WI38 (cell line): ENCODE data around the gene CAMSAP1.

Experiments
- H3K4me3 ChIP-seq: 2 replicates; pipeline ENCODE4 v1.5.1; 2011; ENCODE audit warnings: low read depth, mild to moderate bottlenecking, control low read depth, low read length
- CTCF ChIP-seq: IDR thresholded peaks from 2 replicates; pipeline ENCODE4 v1.5.1; 2012; ENCODE audit warnings: low read depth, mild to moderate bottlenecking, control low read depth, low read length

Gene CAMSAP1

GRCh38 chr9:135886147-135886981, 21.0 kb downstream of the CAMSAP1 start:
- H3K4me3 ChIP-seq = no peak overlapping the region
- TF ChIP-seq CTCF = no peak

GRCh38 chr9:135885100-135885853, 22.1 kb downstream of the CAMSAP1 start:
- no peak overlapping the region for H3K4me3 ChIP-seq
- TF ChIP-seq CTCF = no peak

GRCh38 chr9:135884328-135885035, 22.9 kb downstream of the CAMSAP1 start:
- TF ChIP-seq CTCF = no peak
- no peak overlapping the region for H3K4me3 ChIP-seq

- no peak overlapping the region for H3K4me3 ChIP-seq
- no peak for TF ChIP-seq CTCF
Observed at GRCh38 chr9:135883410-135884089, 23.8 kb downstream of the CAMSAP1 start.

GRCh38 chr9:135882011-135882410, 25.3 kb downstream of the CAMSAP1 start:
- no peak for TF ChIP-seq CTCF
- H3K4me3 ChIP-seq = no peak overlapping the region

GRCh38 chr9:135880438-135880837, 26.9 kb downstream of the CAMSAP1 start:
- no peak overlapping the region for H3K4me3 ChIP-seq
- TF ChIP-seq CTCF = no peak
